Liver (tissue), 9 donors: ENCODE results near the gene CDH9. TPM values are rescaled to one million over a fixed set of nuclear protein-coding genes. Genes with fewer than 3 reads are reported as not detected.
A peak's percentile ranks its signal among the peaks of the same experiment; 100 is the strongest.

Source experiments
- DNase-seq: peaks from one replicate; pipeline ENCODE4 v3.0.0-alpha.2; 2017; ENCODE audit warnings: low spot score
- H3K27ac ChIP-seq, 2 donors: one replicate each; pipeline ENCODE4 v1.7.0; 2013; ENCODE audit warnings: inconsistent platforms in 2 of 2, low read length in 2 of 2, control low read depth in 1 of 2, low read depth in 1 of 2, mild to moderate bottlenecking in 1 of 2
- H3K27me3 ChIP-seq, 4 donors: one replicate each; pipeline versions ENCODE4 v1.6.1 to v1.7.0; 2013; ENCODE audit warnings: low read length in 3 of 4, inconsistent platforms in 1 of 4, mild to moderate bottlenecking in 1 of 4, moderate library complexity in 1 of 4; ENCODE audit not compliant: control insufficient read depth in 4 of 4, insufficient read depth in 4 of 4
- H3K36me3 ChIP-seq, 4 donors: one replicate each; pipeline versions ENCODE4 v1.6.1 to v1.7.0; 2013; ENCODE audit warnings: low read length in 3 of 4, mild to moderate bottlenecking in 3 of 4, low read depth in 1 of 4, moderate library complexity in 1 of 4; ENCODE audit not compliant: control insufficient read depth in 4 of 4, insufficient read depth in 3 of 4
- H3K4me1 ChIP-seq, 4 donors: one replicate each; pipeline versions ENCODE4 v1.6.1 to v1.7.0; 2013; ENCODE audit warnings: low read length in 3 of 4, mild to moderate bottlenecking in 3 of 4, moderate library complexity in 1 of 4; ENCODE audit not compliant: control insufficient read depth in 4 of 4, insufficient read depth in 4 of 4
- H3K4me3 ChIP-seq, 3 donors: one replicate each; pipeline versions ENCODE4 v1.6.1 to v1.7.0; 2013; ENCODE audit warnings: low read length in 3 of 3, control low read depth in 1 of 3, low read depth in 1 of 3, mild to moderate bottlenecking in 1 of 3
- H3K9ac ChIP-seq, 2 donors: one replicate each; pipeline ENCODE4 v1.7.0; 2013; ENCODE audit warnings: low read length in 2 of 2, mild to moderate bottlenecking in 2 of 2, moderate library complexity in 2 of 2, control low read depth in 1 of 2, low read depth in 1 of 2
- H3K9me3 ChIP-seq, 4 donors: one replicate each; pipeline versions ENCODE4 v1.6.1 to v1.7.0; 2013; ENCODE audit warnings: low read length in 3 of 4; ENCODE audit not compliant: control insufficient read depth in 4 of 4
- ATF3 ChIP-seq: IDR thresholded peaks from 2 replicates; pipeline ENCODE4 v1.6.1; 2016; ENCODE audit warnings: antibody characterized with exemption
- CTCF ChIP-seq: fragments of 150-350 bp; IDR thresholded peaks from 2 replicates; pipeline ENCODE4 v1.5.1; 2017; ENCODE audit warnings: improper control_type of control experiment, low read depth, low read length; ENCODE audit not compliant: missing input control
- EGR1 ChIP-seq, 2 donors: IDR thresholded peaks; 2 replicates each; pipeline ENCODE4 v1.6.1; 2016 to 2018; ENCODE audit warnings: antibody characterized with exemption in 2 of 2, low read depth in 2 of 2
- FOXA1 ChIP-seq: IDR thresholded peaks from 2 replicates; pipeline ENCODE4 v1.6.1; 2016; ENCODE audit warnings: antibody characterized with exemption
- FOXA2 ChIP-seq: IDR thresholded peaks from 2 replicates; pipeline ENCODE4 v1.6.1; 2016; ENCODE audit warnings: antibody characterized with exemption
- GABPA ChIP-seq, 2 donors: IDR thresholded peaks in 1 of 2; conservative IDR thresholded peaks in 1 of 2; 2 replicates each; pipeline ENCODE4 v1.6.1; 2016; ENCODE audit warnings: antibody characterized with exemption in 2 of 2, mild to moderate bottlenecking in 1 of 2, moderate library complexity in 1 of 2
- HNF4A ChIP-seq, 2 donors: conservative IDR thresholded peaks; 2 replicates each; pipeline ENCODE4 v1.6.1; 2016; ENCODE audit warnings: antibody characterized with exemption in 2 of 2, mild to moderate bottlenecking in 2 of 2
- HNF4G ChIP-seq: IDR thresholded peaks from 2 replicates; pipeline ENCODE4 v1.6.1; 2016; ENCODE audit warnings: antibody characterized with exemption
- JUND ChIP-seq, 2 donors: IDR thresholded peaks; 2 replicates each; pipeline ENCODE4 v1.6.1; 2016; ENCODE audit warnings: antibody characterized with exemption in 2 of 2
- MAX ChIP-seq: IDR thresholded peaks from 2 replicates; pipeline ENCODE4 v1.6.1; 2016; ENCODE audit warnings: antibody characterized with exemption
- NR2F2 ChIP-seq: IDR thresholded peaks from 2 replicates; pipeline ENCODE4 v1.6.1; 2016; ENCODE audit warnings: antibody characterized with exemption
- RAD21 ChIP-seq, 2 donors: IDR thresholded peaks; 2 replicates each; pipeline ENCODE4 v1.6.1; 2016; ENCODE audit warnings: antibody characterized with exemption in 2 of 2, mild to moderate bottlenecking in 2 of 2
- REST ChIP-seq: IDR thresholded peaks from 2 replicates; pipeline ENCODE4 v1.6.1; 2016; ENCODE audit warnings: antibody characterized with exemption, mild to moderate bottlenecking
- RXRA ChIP-seq, 2 donors: IDR thresholded peaks; 2 replicates each; pipeline ENCODE4 v1.6.1; 2017 to 2018; ENCODE audit warnings: antibody characterized with exemption in 2 of 2, mild to moderate bottlenecking in 1 of 2
- TAF1 ChIP-seq: conservative IDR thresholded peaks from 2 replicates; pipeline ENCODE4 v1.6.1; 2016; ENCODE audit warnings: antibody characterized with exemption, mild to moderate bottlenecking
- YY1 ChIP-seq: IDR thresholded peaks from 2 replicates; pipeline ENCODE4 v1.6.1; 2016; ENCODE audit warnings: antibody characterized with exemption, mild to moderate bottlenecking
- ZBTB33 ChIP-seq: IDR thresholded peaks from 2 replicates; pipeline ENCODE4 v1.6.1; 2016; ENCODE audit warnings: antibody characterized with exemption
- WGBS: extraction: QIAGEN DNeasy Blood & Tissue Kit; methylation state at CpG from one replicate; pipeline ENCODE4 v1.1.7; 2013; 5-methylcytosine and 5-hydroxymethylcytosine counted together
- polyA plus RNA-seq, 2 donors: library from polyadenylated mRNA; stranded (reverse) in 1 of 2; unstranded in 1 of 2; fragments of 200-250 nt in 1 of 2; fragments of >200 nt in 1 of 2; fragmentation: Nextera tagmentation in 1 of 2; extraction: Ambion mirVana in 1 of 2; gene quantifications; one replicate each; pipeline versions ENCODE4 v1.2.1 to v1.2.3, GENCODE V29; 2013 to 2015
- total RNA-seq, 2 donors: library from RNA; depleted of rRNA; stranded (reverse); fragments of >200 nt; gene quantifications; one replicate each; pipeline ENCODE4 v1.2.3, GENCODE V29; 2014
- donor health status: healthy.
- donor health status: healthy.
- donor health status: healthy.
- donor health status: healthy.
- donor health status: healthy.

CDH9 gene
- total and polyA plus RNA-seq, 4 donors = not detected

- TF ChIP-seq RAD21 (IDR thresholded peaks at IDR 0.05) = peak; percentile 42 to 43
- TF ChIP-seq MAX = no peak
- no peak overlapping the region for H3K4me3 ChIP-seq
- H3K9me3 ChIP-seq = no peaks in the 10 kb centered on the region
- no peak overlapping the region for H3K9ac ChIP-seq
- H3K4me1 ChIP-seq = no peaks in the 10 kb centered on the region
- WGBS = 21% methylated on average over 1 of the region's 1 CpG
- H3K27ac ChIP-seq = no peak overlapping the region
- H3K36me3 ChIP-seq = no peaks in the 10 kb centered on the region
- H3K27me3 ChIP-seq = no peaks in the 10 kb centered on the region
- no peak for DNase-seq
Measured at GRCh38 chr5:27020973-27021372, 17.4 kb downstream of the CDH9 start.

- DNase-seq = no peak
- Histone ChIP-seq H3K9ac (no peak overlapping the region), H3K4me1 (no peaks in the 10 kb centered on the region), H3K36me3 (no peaks in the 10 kb centered on the region), H3K27ac (no peak overlapping the region), H3K27me3 (no peaks in the 10 kb centered on the region), H3K9me3 (no peaks in the 10 kb centered on the region), H3K4me3 (no peak overlapping the region)
- TF ChIP-seq GABPA (IDR thresholded peaks at IDR 0.05 in 1 of 2, conservative IDR thresholded peaks at IDR 0.05 in 1 of 2) (no peak), ZBTB33 (no peak)
Measured at GRCh38 chr5:27015758-27016157, 22.6 kb downstream of the CDH9 start.

- Histone ChIP-seq H3K27me3 (no peaks in the 10 kb centered on the region), H3K4me1 (no peaks in the 10 kb centered on the region), H3K27ac (no peak overlapping the region), H3K9ac (no peak overlapping the region), H3K4me3 (no peak overlapping the region), H3K36me3 (no peaks in the 10 kb centered on the region), H3K9me3 (no peaks in the 10 kb centered on the region)
- no peak for DNase-seq
- TF ChIP-seq TAF1 = no peak
- no peak for TF ChIP-seq FOXA2
- no peak for TF ChIP-seq RAD21 (IDR thresholded peaks at IDR 0.05)
- no peak for TF ChIP-seq YY1
- TF ChIP-seq EGR1 (IDR thresholded peaks at IDR 0.05; ENCODE audit: low read depth in 2 of 2) = no peak
- TF ChIP-seq JUND (IDR thresholded peaks at IDR 0.05) = no peak
- WGBS = 86% methylated on average over 4 of the region's 4 CpGs
Measured at GRCh38 chr5:27011274-27011673, 27.1 kb downstream of the CDH9 start.

- no peak for DNase-seq
- TF ChIP-seq YY1 (no peak), HNF4A (conservative IDR thresholded peaks at IDR 0.05) (no peak), FOXA1 (no peak), CTCF (no peak), RAD21 (IDR thresholded peaks at IDR 0.05) (no peak), RXRA (IDR thresholded peaks at IDR 0.05) (no peak), NR2F2 (no peak), HNF4G (no peak), ATF3 (no peak), TAF1 (no peak), GABPA (IDR thresholded peaks at IDR 0.05 in 1 of 2, conservative IDR thresholded peaks at IDR 0.05 in 1 of 2) (no peak), EGR1 (IDR thresholded peaks at IDR 0.05; ENCODE audit: low read depth in 2 of 2) (no peak), REST (no peak), FOXA2 (no peak)
- WGBS = 91% methylated on average over 1 of the region's 1 CpG
- Histone ChIP-seq H3K27ac (no peak overlapping the region), H3K36me3 (no peaks in the 10 kb centered on the region), H3K9ac (no peak overlapping the region), H3K9me3 (no peaks in the 10 kb centered on the region), H3K4me3 (no peak overlapping the region), H3K27me3 (no peaks in the 10 kb centered on the region), H3K4me1 (no peaks in the 10 kb centered on the region)
Measured at GRCh38 chr5:27010646-27011045, 27.7 kb downstream of the CDH9 start.
